ENCODE results near the gene RAB3GAP2. TPM values are rescaled to one million over a fixed set of nuclear protein-coding genes. Genes with fewer than 3 reads are reported as not detected.
"Not testable (repeated sequence)": the region's sequence is repeated elsewhere in the genome, so short reads cannot be mapped to it uniquely, and the experiment has no call there.

The RAB3GAP2 gene
- total RNA-seq, 6 experiments from 2014 or later = 13.3 to 20.4 (median 18.4) TPM

DNA sequence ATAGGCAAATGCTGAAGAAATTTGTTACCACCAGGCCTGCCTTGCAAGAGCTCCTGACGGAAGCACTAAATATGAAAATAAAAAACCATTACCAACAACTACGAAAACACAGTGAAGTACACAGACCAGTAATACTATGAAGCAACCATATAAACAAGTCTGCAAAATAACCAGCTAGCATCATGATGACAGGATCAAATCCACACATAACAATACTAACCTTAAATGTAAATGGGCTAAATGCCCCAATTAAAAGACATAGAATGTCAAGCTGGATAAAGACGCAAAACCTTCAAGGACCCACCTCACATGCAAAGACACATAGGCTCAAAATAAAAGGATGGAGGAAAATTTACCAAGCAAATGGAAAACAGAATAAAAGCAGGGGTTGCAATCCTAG lies 16.1 kb downstream of the RAB3GAP2 start:
- WGBS (ENCODE audit: insufficient coverage, low coverage, low lambda C conversion rate, missing lambda C conversion rate) = 100% methylated on average over 3 of the region's 3 CpGs
- H3K9me3 ChIP-seq; H3K27ac ChIP-seq; H3K36me3 ChIP-seq; DNase-seq; H3K27me3 ChIP-seq; H3K4me3 ChIP-seq; H3K4me1 ChIP-seq; ATAC-seq; intact Hi-C loops (cut with DNase I): not testable (repeated sequence)

GRCh38 chr1:220255204-220255603 lies 17.0 kb downstream of the RAB3GAP2 start:
- Histone ChIP-seq H3K27ac (no peak overlapping the region), H3K9me3 (no peaks in the 10 kb centered on the region), H3K4me1 (no peaks in the 10 kb centered on the region), H3K27me3 (no peaks in the 10 kb centered on the region), H3K36me3 (peaks cover 0 to 3% (median 0%) of the 10 kb centered on the region in 4 donors), H3K4me3 (no peak overlapping the region)
- no peak for ATAC-seq
- no CpG with 5 or more reads among the region's 1 CpG for WGBS (ENCODE audit: insufficient coverage, low coverage, low lambda C conversion rate, missing lambda C conversion rate)
- TF ChIP-seq POLR2A (IDR thresholded peaks at IDR 0.05) (no peak), CTCF (IDR thresholded peaks at IDR 0.05) (no peak)
- DNase-seq = no peak
- intact Hi-C loops (cut with DNase I) = no loop called here

DNA sequence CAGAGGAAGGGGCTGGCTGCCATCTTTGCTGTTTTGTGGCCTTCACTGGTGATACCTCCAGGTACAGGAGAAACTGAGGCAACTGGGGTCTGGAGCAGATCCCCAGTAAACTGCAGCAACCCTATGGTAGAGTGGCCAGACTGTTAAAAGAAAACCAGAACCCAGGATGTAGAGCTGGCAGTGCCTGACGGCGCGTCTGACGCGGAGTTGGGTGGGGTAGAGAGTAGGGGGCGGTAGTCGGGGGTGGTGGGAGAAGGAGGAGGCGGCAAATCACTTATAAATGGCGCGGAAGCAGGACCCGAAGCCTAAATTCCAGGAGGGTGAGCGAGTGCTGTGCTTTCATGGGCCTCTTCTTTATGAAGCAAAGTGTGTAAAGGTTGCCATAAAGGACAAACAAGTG lies 19.0 kb downstream of the RAB3GAP2 start:
- DNase-seq; H3K27ac ChIP-seq; H3K4me3 ChIP-seq; H3K9me3 ChIP-seq; H3K27me3 ChIP-seq; H3K36me3 ChIP-seq; intact Hi-C loops (cut with DNase I); H3K4me1 ChIP-seq: not testable (repeated sequence)
- peak; percentile 66 to 73 (median 69) for ATAC-seq
- 98% methylated on average over 12 of the region's 12 CpGs for WGBS (ENCODE audit: insufficient coverage, low coverage, low lambda C conversion rate, missing lambda C conversion rate)

GRCh38 chr1:220251272-220251671 lies 21.0 kb downstream of the RAB3GAP2 start:
- H3K27me3 ChIP-seq = no peaks in the 10 kb centered on the region
- DNase-seq (no peak), ATAC-seq (no peak)
- TF ChIP-seq POLR2A (IDR thresholded peaks at IDR 0.05) = no peak
- TF ChIP-seq CTCF (IDR thresholded peaks at IDR 0.05) = no peak
- H3K27ac ChIP-seq = no peak overlapping the region
- no peaks in the 10 kb centered on the region for H3K9me3 ChIP-seq
- peaks cover 0 to 8% (median 0%) of the 10 kb centered on the region in 4 donors for H3K36me3 ChIP-seq
- no peak overlapping the region for H3K4me3 ChIP-seq
- no peaks in the 10 kb centered on the region for H3K4me1 ChIP-seq
- intact Hi-C loops (cut with DNase I) = no loop called here

GRCh38 chr1:220250681-220251080 lies 21.6 kb downstream of the RAB3GAP2 start:
- Histone ChIP-seq H3K36me3 (peaks cover 0 to 8% (median 0%) of the 10 kb centered on the region in 4 donors), H3K4me3 (no peak overlapping the region), H3K4me1 (no peaks in the 10 kb centered on the region), H3K9me3 (no peaks in the 10 kb centered on the region), H3K27me3 (no peaks in the 10 kb centered on the region), H3K27ac (no peak overlapping the region)
- TF ChIP-seq CTCF (IDR thresholded peaks at IDR 0.05) (no peak), POLR2A (IDR thresholded peaks at IDR 0.05) (no peak)
- no peak for ATAC-seq
- no peak for DNase-seq
- intact Hi-C loops (cut with DNase I) = no loop called here

DNA sequence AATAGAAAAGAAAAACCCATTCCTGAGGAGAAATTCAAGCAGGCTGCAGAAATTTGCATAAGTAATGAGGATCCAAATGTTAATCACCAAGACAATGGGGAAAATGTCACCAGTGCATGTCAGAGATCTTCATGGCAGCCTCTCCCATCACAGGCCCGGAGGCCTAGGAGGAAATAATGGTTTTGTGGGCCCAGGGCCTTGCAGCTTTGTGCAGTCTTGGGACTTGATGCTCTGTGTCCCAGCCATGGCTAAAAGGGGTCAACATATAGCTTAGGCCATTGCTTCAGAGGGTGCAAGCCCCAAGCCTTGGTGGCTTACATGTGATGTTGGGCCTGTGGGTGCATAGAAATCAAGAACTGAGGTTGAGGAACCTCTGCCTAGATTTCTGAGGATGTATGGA lies 22.7 kb downstream of the RAB3GAP2 start:
- intact Hi-C loops (cut with DNase I) = no loop called here
- DNase-seq (no peak), ATAC-seq (no peak)
- Histone ChIP-seq H3K4me1 (no peaks in the 10 kb centered on the region), H3K27ac (no peak overlapping the region), H3K4me3 (no peak overlapping the region), H3K27me3 (no peaks in the 10 kb centered on the region), H3K9me3 (no peaks in the 10 kb centered on the region), H3K36me3 (peaks cover 0 to 8% (median 0%) of the 10 kb centered on the region in 4 donors)
- WGBS (ENCODE audit: insufficient coverage, low coverage, low lambda C conversion rate, missing lambda C conversion rate) = 100% methylated on average over 1 of the region's 1 CpG
- TF ChIP-seq CTCF (IDR thresholded peaks at IDR 0.05) = no peak
- TF ChIP-seq POLR2A (IDR thresholded peaks at IDR 0.05) = no peak

DNA sequence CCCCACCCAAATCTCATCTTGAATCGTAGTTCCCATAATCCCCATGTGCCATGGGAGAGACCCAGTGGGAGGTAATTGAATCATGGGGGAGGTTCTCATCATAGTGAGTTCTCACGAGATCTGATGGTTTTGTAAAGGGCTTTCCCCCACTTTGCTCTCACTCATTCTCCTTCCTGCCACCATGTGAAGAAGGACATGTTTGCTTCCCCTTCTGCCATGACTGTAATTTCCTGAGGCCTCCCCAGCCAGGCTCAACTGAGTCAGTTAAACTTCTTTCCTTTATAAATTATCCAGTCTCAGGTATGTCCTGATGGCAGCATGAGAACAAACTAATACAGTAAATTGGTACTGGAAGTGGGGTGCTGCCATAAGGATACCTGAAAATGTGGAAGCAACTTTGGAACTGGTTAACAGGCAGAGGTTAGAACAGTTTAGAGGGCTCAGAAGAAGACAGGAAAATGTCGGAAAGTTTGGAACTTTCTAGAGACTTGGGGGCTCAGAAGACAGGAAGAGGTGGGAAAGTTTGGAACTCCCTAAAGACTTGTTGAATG lies 23.5 kb downstream of the RAB3GAP2 start:
- H3K9me3 ChIP-seq; H3K27me3 ChIP-seq; DNase-seq; H3K36me3 ChIP-seq; H3K4me3 ChIP-seq; H3K27ac ChIP-seq; H3K4me1 ChIP-seq; ATAC-seq; intact Hi-C loops (cut with DNase I): not testable (repeated sequence)
- 100% methylated on average over 3 of the region's 3 CpGs for WGBS (ENCODE audit: insufficient coverage, low coverage, low lambda C conversion rate, missing lambda C conversion rate)

- ATAC-seq; H3K9me3 ChIP-seq; H3K27me3 ChIP-seq; DNase-seq; H3K27ac ChIP-seq; H3K36me3 ChIP-seq; H3K4me1 ChIP-seq; H3K4me3 ChIP-seq; intact Hi-C loops (cut with DNase I): not testable (repeated sequence)
- 80% methylated on average over 4 of the region's 6 CpGs for WGBS (ENCODE audit: insufficient coverage, low coverage, low lambda C conversion rate, missing lambda C conversion rate)
These were observed 26.4 kb downstream of the RAB3GAP2 start for GRCh38 chr1:220245900-220246299.

Measured in right lobe of liver (tissue), 6 donors.